ENCODE measurements around the gene HDAC4.
A peak's percentile ranks its signal among the peaks of the same experiment; 100 is the strongest.
"Not testable (repeated sequence)": the region's sequence is repeated elsewhere in the genome, so short reads cannot be mapped to it uniquely, and the experiment has no call there.

HDAC4 gene

GRCh38 chr2:239400596-239401066, at the start of gene HDAC4:
TSS of gene HDAC4 (minus strand) at chr2:239401020. CDS start at chr2:239352699, 48,321 bp downstream.
- DNase-seq = no peak
- intact Hi-C loops (cut with DNase I) = no loop called here

GRCh38 chr2:239449468-239449867, 48.6 kb upstream of the HDAC4 start:
- peak in 2 of 10 donors; percentile 59 to 80 for DNase-seq
- intact Hi-C loops (cut with DNase I) = not testable (repeated sequence)

GRCh38 chr2:239445771-239446524, 45.1 kb upstream of the HDAC4 start:
- DNase-seq = peak in 8 of 10 donors; percentile 61 to 96 (median 66)
- intact Hi-C loops (cut with DNase I) = no loop called here

GRCh38 chr2:239444626-239445577, 44.1 kb upstream of the HDAC4 start:
- DNase-seq = peak in 8 of 10 donors; percentile 59 to 95 (median 76)
- intact Hi-C loops (cut with DNase I) = no loop called here

- intact Hi-C loops (cut with DNase I) = no loop called here
- DNase-seq = peak in 2 of 10 donors; percentile 57 to 91
Observed at GRCh38 chr2:239443666-239444567, 43.1 kb upstream of the HDAC4 start.

- intact Hi-C loops (cut with DNase I) = no loop called here
- no peak for DNase-seq
Observed at GRCh38 chr2:239443102-239443620, 42.3 kb upstream of the HDAC4 start.

GRCh38 chr2:239442192-239442591, 41.4 kb upstream of the HDAC4 start:
- no peak for DNase-seq
- intact Hi-C loops (cut with DNase I) = no loop called here

GRCh38 chr2:239441261-239442078, 40.6 kb upstream of the HDAC4 start:
- intact Hi-C loops (cut with DNase I) = loop anchor here (2.0 kb wide), 1 partner anchor 39 kb away; no protein-coding TSS in a partner anchor
- DNase-seq = no peak

GRCh38 chr2:239440511-239440959, 39.7 kb upstream of the HDAC4 start:
- intact Hi-C loops (cut with DNase I) = loop anchor here (2.0 kb wide), 1 partner anchor 38 kb away; no protein-coding TSS in a partner anchor
- peak; percentile 84 to 99 (median 89) for DNase-seq

- DNase-seq = peak in 1 of 10 donors; percentile 84
- intact Hi-C loops (cut with DNase I) = loop anchor here (2.0 kb wide), 1 partner anchor 37 kb away; no protein-coding TSS in a partner anchor
Observed at GRCh38 chr2:239439754-239440315, 39.0 kb upstream of the HDAC4 start.

- peak in 6 of 10 donors; percentile 35 to 93 (median 52) for DNase-seq
- intact Hi-C loops (cut with DNase I) = no loop called here
Observed at GRCh38 chr2:239438995-239439753, 38.4 kb upstream of the HDAC4 start.

GRCh38 chr2:239438368-239438767, 37.5 kb upstream of the HDAC4 start:
- DNase-seq = no peak
- intact Hi-C loops (cut with DNase I) = no loop called here

GRCh38 chr2:239436669-239437335, 36.0 kb upstream of the HDAC4 start:
- no peak for DNase-seq
- intact Hi-C loops (cut with DNase I) = no loop called here

GRCh38 chr2:239436076-239436475, 35.3 kb upstream of the HDAC4 start:
- intact Hi-C loops (cut with DNase I) = no loop called here
- DNase-seq = no peak

GRCh38 chr2:239433777-239434403, 33.1 kb upstream of the HDAC4 start:
- intact Hi-C loops (cut with DNase I) = no loop called here
- no peak for DNase-seq

GRCh38 chr2:239432174-239432573, 31.4 kb upstream of the HDAC4 start:
- intact Hi-C loops (cut with DNase I) = no loop called here
- DNase-seq = no peak

GRCh38 chr2:239431536-239431935, 30.7 kb upstream of the HDAC4 start:
- intact Hi-C loops (cut with DNase I) = no loop called here

More at GRCh38 chr2:239431536-239431935, 30.7 kb upstream of the HDAC4 start:
- no peak for DNase-seq
